Measurements from ENCODE around the gene ATP9B. TPM values are rescaled to one million over a fixed set of nuclear protein-coding genes. Genes with fewer than 3 reads are reported as not detected.

ATP9B gene
- total and polyA plus RNA-seq, 4 donors, result 12.6 to 77.0 (median 29.9) TPM

DNA sequence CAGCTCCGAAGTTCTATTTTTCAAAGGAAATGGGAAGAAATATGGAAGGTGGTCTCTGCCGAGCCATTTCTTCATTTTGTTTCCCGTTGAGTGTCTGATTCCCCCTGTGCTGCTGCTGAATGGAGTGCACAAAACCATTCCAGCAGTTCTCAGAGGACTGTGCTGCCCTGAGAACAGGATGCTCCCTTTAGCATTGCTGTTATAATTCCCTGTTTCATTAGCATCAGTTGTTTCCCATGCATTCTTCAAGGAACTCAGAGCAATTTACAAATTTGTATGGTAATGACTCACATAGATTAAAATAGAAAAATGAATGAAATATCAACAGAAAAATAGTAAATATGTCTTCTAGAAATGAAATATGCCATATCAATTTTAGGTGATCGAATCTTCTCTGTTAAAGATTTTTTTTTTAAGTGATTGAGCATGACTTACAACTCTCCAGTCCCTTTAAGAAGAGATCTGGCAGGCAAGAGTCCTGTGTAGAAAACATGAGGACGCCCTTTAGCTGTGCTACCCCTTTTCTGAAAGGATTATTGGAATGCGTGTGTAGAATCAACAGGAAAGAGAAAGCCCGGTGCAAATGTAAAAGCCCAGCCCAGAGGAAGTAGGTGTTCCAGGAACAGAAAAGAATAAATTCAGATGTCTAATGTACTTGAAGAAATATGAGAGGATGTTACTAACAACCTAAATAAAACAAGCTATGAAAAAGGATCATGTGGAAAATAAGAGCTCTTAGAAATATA is 118.5 kb downstream of the ATP9B start:
- WGBS, 2 donors, result 59 to 66% methylated on average over 7 of the region's 7 CpGs

DNA sequence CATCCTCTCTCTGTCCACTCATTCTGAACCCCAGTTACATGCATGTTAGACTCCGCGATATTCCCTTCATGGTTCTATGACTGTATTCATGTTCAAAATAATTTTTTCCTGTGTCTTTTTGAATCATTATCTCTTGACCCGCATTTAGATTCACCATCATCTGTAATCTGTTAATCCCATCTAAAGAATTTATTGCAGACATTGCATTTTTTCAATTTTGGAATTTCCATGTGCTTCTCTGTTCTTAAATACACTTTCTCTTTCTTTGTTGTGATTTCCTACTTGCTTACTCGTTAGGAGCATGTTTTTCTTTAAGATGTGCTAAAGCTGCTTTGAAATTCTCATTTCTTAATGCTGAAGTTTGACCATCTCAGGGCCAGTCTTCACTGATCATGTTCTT is 122.2 kb downstream of the ATP9B start:
- ATAC-seq (ENCODE audit: insufficient read depth, low FRiP score) (no peak), DNase-seq (no peak)
- 95 to 99% methylated on average over 4 of the region's 4 CpGs for WGBS, 2 donors
- H3K4me3 ChIP-seq, result no peak overlapping the region
- no peak overlapping the region for H3K27ac ChIP-seq (ENCODE audit: low read depth in 1 of 2, low read length in 1 of 2)
- H3K9ac ChIP-seq (ENCODE audit: insufficient read depth in 1 of 2, low read length in 2 of 2), result no peak overlapping the region
- peaks cover 0 to 2% (median 0%) of the 10 kb centered on the region in 4 donors for H3K9me3 ChIP-seq (ENCODE audit: control insufficient read depth in 4 of 4, insufficient read depth in 3 of 4, low read length in 3 of 4)
- peaks cover 0 to 1% (median 0%) of the 10 kb centered on the region in 5 donors for H3K4me1 ChIP-seq (ENCODE audit: control insufficient read depth in 5 of 5, insufficient read depth in 5 of 5, low read length in 5 of 5)
- TF ChIP-seq, protein P1, sequence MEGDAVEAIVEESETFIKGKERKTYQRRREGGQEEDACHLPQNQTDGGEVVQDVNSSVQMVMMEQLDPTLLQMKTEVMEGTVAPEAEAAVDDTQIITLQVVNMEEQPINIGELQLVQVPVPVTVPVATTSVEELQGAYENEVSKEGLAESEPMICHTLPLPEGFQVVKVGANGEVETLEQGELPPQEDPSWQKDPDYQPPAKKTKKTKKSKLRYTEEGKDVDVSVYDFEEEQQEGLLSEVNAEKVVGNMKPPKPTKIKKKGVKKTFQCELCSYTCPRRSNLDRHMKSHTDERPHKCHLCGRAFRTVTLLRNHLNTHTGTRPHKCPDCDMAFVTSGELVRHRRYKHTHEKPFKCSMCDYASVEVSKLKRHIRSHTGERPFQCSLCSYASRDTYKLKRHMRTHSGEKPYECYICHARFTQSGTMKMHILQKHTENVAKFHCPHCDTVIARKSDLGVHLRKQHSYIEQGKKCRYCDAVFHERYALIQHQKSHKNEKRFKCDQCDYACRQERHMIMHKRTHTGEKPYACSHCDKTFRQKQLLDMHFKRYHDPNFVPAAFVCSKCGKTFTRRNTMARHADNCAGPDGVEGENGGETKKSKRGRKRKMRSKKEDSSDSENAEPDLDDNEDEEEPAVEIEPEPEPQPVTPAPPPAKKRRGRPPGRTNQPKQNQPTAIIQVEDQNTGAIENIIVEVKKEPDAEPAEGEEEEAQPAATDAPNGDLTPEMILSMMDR (IDR thresholded peaks at IDR 0.05; ENCODE audit: control extremely low read depth, extremely low read depth), result no peak
- H3K27me3 ChIP-seq (ENCODE audit: control insufficient read depth in 3 of 3, insufficient read depth in 3 of 3, low read length in 2 of 3), result no peaks in the 10 kb centered on the region
- peaks cover 0 to 8% (median 5%) of the 10 kb centered on the region in 4 donors for H3K36me3 ChIP-seq (ENCODE audit: control insufficient read depth in 4 of 4, insufficient read depth in 4 of 4, low read length in 4 of 4)

More for the DNA sequence above, 118.5 kb downstream of the ATP9B start:
- DNase-seq (no peak), ATAC-seq (ENCODE audit: insufficient read depth, low FRiP score) (no peak)
- Histone ChIP-seq H3K36me3 (ENCODE audit: control insufficient read depth in 4 of 4, insufficient read depth in 4 of 4, low read length in 4 of 4) (peaks cover 0 to 4% (median 1%) of the 10 kb centered on the region in 4 donors), H3K4me1 (ENCODE audit: control insufficient read depth in 5 of 5, insufficient read depth in 5 of 5, low read length in 5 of 5) (peaks cover 0 to 1% (median 0%) of the 10 kb centered on the region in 5 donors), H3K27me3 (ENCODE audit: control insufficient read depth in 3 of 3, insufficient read depth in 3 of 3, low read length in 2 of 3) (no peaks in the 10 kb centered on the region), H3K4me3 (no peak overlapping the region), H3K9me3 (ENCODE audit: control insufficient read depth in 4 of 4, insufficient read depth in 3 of 4, low read length in 3 of 4) (peaks cover 0 to 2% (median 0%) of the 10 kb centered on the region in 4 donors), H3K9ac (ENCODE audit: insufficient read depth in 1 of 2, low read length in 2 of 2) (no peak overlapping the region), H3K27ac (ENCODE audit: low read depth in 1 of 2, low read length in 1 of 2) (no peak overlapping the region)
- TF ChIP-seq, protein P1 (IDR thresholded peaks at IDR 0.05; ENCODE audit: control extremely low read depth, extremely low read depth), result no peak

DNA sequence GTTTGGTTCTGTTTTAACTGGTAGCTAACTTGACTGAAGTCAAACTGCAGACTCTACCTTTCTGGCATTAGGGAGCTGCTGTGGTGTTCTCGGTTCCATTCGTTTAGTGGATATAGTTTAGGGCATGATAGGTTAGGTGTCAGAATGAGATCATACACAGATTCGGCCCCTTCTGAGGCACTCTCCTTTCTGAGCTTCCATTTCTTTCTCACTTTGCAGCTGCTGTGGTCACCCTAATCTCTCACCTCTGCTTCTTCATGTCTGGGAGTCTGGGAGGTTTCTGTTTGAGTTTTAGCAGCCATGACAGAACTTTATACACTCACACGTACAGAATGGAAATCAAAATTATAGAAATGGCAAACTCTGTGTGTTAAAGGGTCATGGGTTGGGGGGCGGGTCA is 122.8 kb downstream of the ATP9B start:
- Histone ChIP-seq H3K27me3 (ENCODE audit: control insufficient read depth in 3 of 3, insufficient read depth in 3 of 3, low read length in 2 of 3) (no peaks in the 10 kb centered on the region), H3K27ac (ENCODE audit: low read depth in 1 of 2, low read length in 1 of 2) (no peak overlapping the region), H3K4me3 (no peak overlapping the region), H3K9me3 (ENCODE audit: control insufficient read depth in 4 of 4, insufficient read depth in 3 of 4, low read length in 3 of 4) (peaks cover 0 to 2% (median 0%) of the 10 kb centered on the region in 4 donors), H3K9ac (ENCODE audit: insufficient read depth in 1 of 2, low read length in 2 of 2) (no peak overlapping the region), H3K4me1 (ENCODE audit: control insufficient read depth in 5 of 5, insufficient read depth in 5 of 5, low read length in 5 of 5) (peaks cover 0 to 1% (median 0%) of the 10 kb centered on the region in 5 donors), H3K36me3 (ENCODE audit: control insufficient read depth in 4 of 4, insufficient read depth in 4 of 4, low read length in 4 of 4) (peaks cover 0 to 8% (median 5%) of the 10 kb centered on the region in 4 donors)
- ATAC-seq (ENCODE audit: insufficient read depth, low FRiP score), result no peak
- 92 to 94% methylated on average over 5 of the region's 5 CpGs for WGBS, 2 donors
- TF ChIP-seq, protein P1 (IDR thresholded peaks at IDR 0.05; ENCODE audit: control extremely low read depth, extremely low read depth), result no peak
- DNase-seq, result no peak

Measured in lung (tissue), 12 donors.